Upper lobe of left lung (tissue), 6 donors: ENCODE measurements around the gene DAPK3. TPM values are rescaled to one million over a fixed set of nuclear protein-coding genes. Genes with fewer than 3 reads are reported as not detected.

ENCODE experiments used
- ATAC-seq, 2 donors: fragments of 200-7000 bp; cut with Tn5 transposase; one replicate each; pipeline ENCODE4 v1.9.1; 2022; ENCODE audit warnings: mild to moderate bottlenecking in 2 of 2, moderate library complexity in 2 of 2; ENCODE audit not compliant: low FRiP score in 2 of 2
- DNase-seq, 2 donors: peaks; one replicate each; pipeline ENCODE4 v3.0.0-alpha.2; 2019 to 2020
- H3K27ac ChIP-seq, 4 donors: fragments of 200-600 bp; sonication (generic); one replicate each; pipeline ENCODE4 v1.5.1; 2016 to 2019
- H3K27me3 ChIP-seq, 4 donors: fragments of 200-600 bp; sonication (generic); one replicate each; pipeline ENCODE4 v1.5.1; 2017 to 2019
- H3K36me3 ChIP-seq, 4 donors: fragments of 200-600 bp; sonication (generic); one replicate each; pipeline ENCODE4 v1.5.1; 2016 to 2019
- H3K4me1 ChIP-seq, 4 donors: fragments of 200-600 bp; sonication (generic); one replicate each; pipeline ENCODE4 v1.5.1; 2018 to 2019
- H3K4me3 ChIP-seq, 4 donors: fragments of 200-600 bp; sonication (generic); one replicate each; pipeline ENCODE4 v1.5.1; 2017 to 2019; ENCODE audit warnings: mild to moderate bottlenecking in 2 of 4, moderate library complexity in 1 of 4
- H3K9me3 ChIP-seq, 4 donors: fragments of 200-600 bp; sonication (generic); one replicate each; pipeline ENCODE4 v1.5.1; 2018 to 2019
- CTCF ChIP-seq, 6 experiments: fragments of 450-650 bp in 4 of 6; fragments of 200-600 bp in 2 of 6; sonication (generic) in 2 of 6; IDR thresholded peaks; one replicate each; pipeline ENCODE4 v1.5.1; 2016 to 2019; ENCODE audit warnings: antibody characterized with exemption in 6 of 6
- EP300 ChIP-seq, 4 donors: sonication (generic); formaldehyde crosslinking; IDR thresholded peaks; one replicate each; pipeline ENCODE4 v1.5.1; 2017; ENCODE audit warnings: antibody characterized with exemption in 4 of 4, control low read depth in 2 of 4
- POLR2A ChIP-seq, 4 donors: fragments of 450-650 bp; IDR thresholded peaks; one replicate each; pipeline ENCODE4 v1.5.1; 2016 to 2017; ENCODE audit warnings: antibody characterized with exemption in 4 of 4, mild to moderate bottlenecking in 2 of 4
- POLR2AphosphoS5 ChIP-seq, 2 donors: sonication (generic); formaldehyde crosslinking; IDR thresholded peaks; one replicate each; pipeline ENCODE4 v1.5.1; 2017; ENCODE audit warnings: antibody characterized with exemption in 2 of 2
- WGBS, 2 donors: methylation state at CpG; one replicate each; pipeline ENCODE4 v1.1.5; 2017 to 2018; 5-methylcytosine and 5-hydroxymethylcytosine counted together
- total RNA-seq, 6 donors: library from RNA; depleted of rRNA in 4 of 6; stranded (reverse); fragments of >200 nt in 4 of 6; gene quantifications; one replicate each; pipeline versions ENCODE4 v1.1.0 to v1.2.1, GENCODE V29; 2016 to 2021
- donor health status: DM: no; HTN: no; CAD: no; lungs with moderate emphysema.
- donor health status: DM: no; HTN: yes; CAD: no; lungs with severe emphysema.

Gene DAPK3
- 100 to 1,000 TPM in 1 of 6 donors, 10 to 100 TPM in 5; 54.3 to 107 (median 80.6) TPM for total RNA-seq

- WGBS, 2 donors = 1 to 3% methylated on average over 8 to 61 of the region's 73 CpGs
- ATAC-seq = peak; percentile 95 to 96
- TF ChIP-seq CTCF (IDR thresholded peaks at IDR 0.05) (peak in 4 of 6 experiments; percentile 42 to 65 (median 53)), EP300 (IDR thresholded peaks at IDR 0.05) (no peak), POLR2A (IDR thresholded peaks at IDR 0.05) (peak in 3 of 4 donors; percentile 77 to 96 (median 94)), POLR2AphosphoS5 (IDR thresholded peaks at IDR 0.05) (peak; percentile 77 to 83)
- Histone ChIP-seq H3K4me3 (peak within 1 kb of the TSS; percentile 86 to 100 (median 94)), H3K27ac (peak within 1 kb of the TSS; percentile 93 to 100 (median 96)), H3K9me3 (no peaks in the 10 kb centered on the region), H3K36me3 (peaks cover 4 to 45% (median 33%) of the 10 kb centered on the region in 4 donors), H3K27me3 (no peaks in the 10 kb centered on the region), H3K4me1 (peaks cover 37 to 51% (median 46%) of the 10 kb centered on the region in 4 donors)
- DNase-seq = peak; percentile 98 to 99
Observed at GRCh38 chr19:3970808-3971598, at the start of gene DAPK3. Gene DAPK3 (minus strand): TSS chr19:3971099. CDS start chr19:3969735, 1,364 bp downstream.

GRCh38 chr19:4019578-4019977 lies 48.7 kb upstream of the DAPK3 start:
- DNase-seq = no peak

GRCh38 chr19:4018775-4019504 lies 48.0 kb upstream of the DAPK3 start:
- H3K36me3 ChIP-seq = peaks cover 3 to 53% (median 24%) of the 10 kb centered on the region in 4 donors
- no peaks in the 10 kb centered on the region for H3K9me3 ChIP-seq
- H3K4me1 ChIP-seq = peaks cover 23 to 32% (median 29%) of the 10 kb centered on the region in 4 donors
- H3K27ac ChIP-seq = no peak overlapping the region
- H3K4me3 ChIP-seq = no peak overlapping the region
- 87 to 97% methylated on average over 13 to 19 of the region's 19 CpGs for WGBS, 2 donors
- ATAC-seq (no peak), DNase-seq (no peak)
- H3K27me3 ChIP-seq = no peaks in the 10 kb centered on the region
- TF ChIP-seq POLR2AphosphoS5 (IDR thresholded peaks at IDR 0.05) (no peak), EP300 (IDR thresholded peaks at IDR 0.05) (no peak), POLR2A (IDR thresholded peaks at IDR 0.05) (no peak), CTCF (IDR thresholded peaks at IDR 0.05) (no peak)

More at GRCh38 chr19:4019578-4019977, 48.7 kb upstream of the DAPK3 start:
- H3K4me3 ChIP-seq = no peak overlapping the region
- 17 to 69% methylated on average over 12 to 17 of the region's 17 CpGs for WGBS, 2 donors
- peaks cover 17 to 30% (median 25%) of the 10 kb centered on the region in 4 donors for H3K4me1 ChIP-seq
- TF ChIP-seq CTCF (IDR thresholded peaks at IDR 0.05) (no peak), POLR2A (IDR thresholded peaks at IDR 0.05) (no peak), EP300 (IDR thresholded peaks at IDR 0.05) (no peak), POLR2AphosphoS5 (IDR thresholded peaks at IDR 0.05) (no peak)
- no peak for ATAC-seq
- H3K36me3 ChIP-seq = peaks cover 0 to 53% (median 23%) of the 10 kb centered on the region in 4 donors
- no peak overlapping the region for H3K27ac ChIP-seq
- no peaks in the 10 kb centered on the region for H3K9me3 ChIP-seq
- H3K27me3 ChIP-seq = no peaks in the 10 kb centered on the region

GRCh38 chr19:4018140-4018613 lies 47.3 kb upstream of the DAPK3 start:
- Histone ChIP-seq H3K36me3 (peaks cover 6 to 54% (median 27%) of the 10 kb centered on the region in 4 donors), H3K27me3 (no peaks in the 10 kb centered on the region), H3K9me3 (no peaks in the 10 kb centered on the region), H3K27ac (no peak overlapping the region), H3K4me3 (no peak overlapping the region), H3K4me1 (peaks cover 22 to 30% (median 23%) of the 10 kb centered on the region in 4 donors)
- TF ChIP-seq POLR2A (IDR thresholded peaks at IDR 0.05) (no peak), EP300 (IDR thresholded peaks at IDR 0.05) (no peak), CTCF (IDR thresholded peaks at IDR 0.05) (no peak)
- DNase-seq = no peak
- no peak for ATAC-seq
- 91 to 93% methylated on average over 20 to 22 of the region's 22 CpGs for WGBS, 2 donors
